ENCODE results near the gene NEMP2.

Gene NEMP2

DNA sequence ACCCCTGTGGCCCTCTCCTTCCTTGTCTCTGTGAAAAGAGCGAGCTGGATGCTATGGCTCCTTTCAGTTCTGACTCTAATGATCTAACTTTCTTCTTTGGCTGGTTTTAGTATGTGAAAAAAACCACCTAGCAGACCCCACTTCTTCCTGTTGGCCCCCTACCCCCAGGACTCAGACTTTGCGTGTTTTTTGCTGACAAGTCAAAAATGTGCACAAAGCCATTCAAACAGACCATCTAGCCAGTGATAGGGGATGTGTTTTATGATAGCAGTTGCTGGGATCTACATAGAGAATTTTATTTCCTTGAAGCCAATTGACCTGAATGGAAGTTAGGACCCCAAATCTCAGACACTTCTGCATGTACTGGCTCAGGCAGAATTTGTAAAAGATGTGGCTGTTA, 77.3 kb downstream of the NEMP2 start:
- no peak for DNase-seq (ENCODE audit: low read depth)

DNA sequence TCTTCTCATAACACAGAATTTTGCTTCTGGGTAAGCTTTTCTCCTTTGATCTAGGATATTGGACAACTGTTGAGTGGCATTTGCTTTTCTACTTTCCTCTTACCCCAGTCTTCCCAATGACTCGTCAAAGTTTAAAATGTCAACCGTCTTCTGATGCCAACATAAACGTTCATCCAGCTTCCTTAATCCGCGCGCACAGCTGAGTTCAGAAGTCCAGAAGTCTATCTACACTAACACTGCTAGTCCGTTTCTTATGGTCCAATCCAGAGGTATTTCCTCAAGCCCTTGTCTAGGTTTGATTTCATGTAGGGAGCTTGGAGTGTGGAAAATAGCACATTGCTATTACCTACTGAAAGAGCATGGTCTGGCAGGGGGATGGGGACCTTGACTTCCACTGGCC, 77.7 kb downstream of the NEMP2 start:
- DNase-seq (ENCODE audit: low read depth), result no peak

GRCh38 chr2:190455358-190456095, 79.0 kb downstream of the NEMP2 start:
- DNase-seq (ENCODE audit: low read depth), result no peak

DNA sequence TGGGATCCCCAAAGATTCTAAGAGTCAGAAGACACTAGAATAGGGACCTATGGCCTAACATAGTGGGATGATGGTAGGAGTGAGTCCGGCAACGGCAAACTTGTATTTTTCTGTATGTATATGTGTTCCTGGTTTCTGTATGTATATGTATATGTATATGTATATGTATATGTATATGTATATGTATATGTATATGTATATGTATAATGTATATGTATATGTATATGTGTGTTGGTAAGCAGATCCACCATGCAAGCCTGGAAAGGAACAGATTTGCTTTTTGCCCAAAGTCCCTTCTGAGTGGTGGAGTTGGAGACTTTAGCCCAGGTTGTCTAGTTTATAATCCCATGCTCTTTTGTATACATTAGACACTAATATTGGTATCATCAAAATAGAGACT, 79.7 kb downstream of the NEMP2 start:
- no peak for DNase-seq (ENCODE audit: low read depth)

Measured in stimulated activated CD8-positive, alpha-beta memory T cell treated with anti-CD3 and anti-CD28 coated beads, Interleukin-7, amount 100 ng/mL, for 24 hours (primary cell).